MCF 10A (cell line): ENCODE measurements around the gene DNAJC10. TPM values are rescaled to one million over a fixed set of nuclear protein-coding genes. Genes with fewer than 3 reads are reported as not detected.

Source experiments
- BruUV-seq: library from RNA; stranded (reverse); fragments of 400-500 nt; replicated peaks from 2 replicates; lab custom pipeline; 2021; lab: Mats Ljungman, UMichigan
- CTCF ChIA-PET: fragments of 300-600 bp; sonication (Branson Sonifier 250); formaldehyde crosslinking; extraction: SDS; loops from one replicate; lab custom pipeline; 2021; ENCODE audit warnings: antibody characterized with exemption, inconsistent platforms; lab: Yijun Ruan, JAX
- POLR2A ChIA-PET: fragments of 300-600, 350-650 bp; sonication (Branson Sonifier 250); formaldehyde crosslinking; extraction: SDS; loops from one replicate; lab custom pipeline; 2020; ENCODE audit warnings: antibody characterized with exemption, inconsistent platforms; lab: Yijun Ruan, JAX
- DNase-seq: peaks from one replicate; pipeline ENCODE4 v3.0.0-alpha.2; 2018; ENCODE audit not compliant: unreplicated experiment
- H3K27ac Mint-ChIP-seq: one replicate; pipeline ENCODE4 v1.8.0; 2022; ENCODE audit warnings: mild to moderate bottlenecking, low read depth, mixed read lengths; ENCODE audit not compliant: unreplicated experiment
- H3K27me3 Mint-ChIP-seq: one replicate; pipeline ENCODE4 v1.8.0; 2022; ENCODE audit warnings: mixed read lengths; ENCODE audit not compliant: insufficient read depth, unreplicated experiment
- H3K36me3 Mint-ChIP-seq: one replicate; pipeline ENCODE4 v1.8.0; 2022; ENCODE audit warnings: mild to moderate bottlenecking, moderate library complexity, mixed read lengths; ENCODE audit not compliant: insufficient read depth, unreplicated experiment
- H3K4me1 Mint-ChIP-seq: one replicate; pipeline ENCODE4 v1.8.0; 2022; ENCODE audit warnings: mixed read lengths; ENCODE audit not compliant: insufficient read depth, unreplicated experiment
- H3K4me3 Mint-ChIP-seq: one replicate; pipeline ENCODE4 v1.8.0; 2022; ENCODE audit warnings: mild to moderate bottlenecking, moderate library complexity, mixed read lengths; ENCODE audit not compliant: unreplicated experiment
- H3K9me3 Mint-ChIP-seq: one replicate; pipeline ENCODE4 v1.8.0; 2022; ENCODE audit warnings: mixed read lengths; ENCODE audit not compliant: unreplicated experiment
- intact Hi-C: fragments of 100-400 bp; cut with micrococcal nuclease; formaldehyde crosslinking; loops from 2 replicates; pipeline ENCODE4 v1.14.1; 2022
- total RNA-seq: library from RNA; stranded (reverse); gene quantifications from 2 replicates; pipeline ENCODE4 v1.2.3, GENCODE V29; 2022
- TF ChIP-seq, protein P1 (sequence below): fragments of 200-600 bp; IDR thresholded peaks from one replicate; pipeline ENCODE4 v1.8.0; 2022; ENCODE audit warnings: antibody characterized with exemption, mild to moderate bottlenecking; ENCODE audit not compliant: unreplicated experiment

DNAJC10 gene
- total RNA-seq, 1 experiment from 2014 or later = 204 TPM

DNA sequence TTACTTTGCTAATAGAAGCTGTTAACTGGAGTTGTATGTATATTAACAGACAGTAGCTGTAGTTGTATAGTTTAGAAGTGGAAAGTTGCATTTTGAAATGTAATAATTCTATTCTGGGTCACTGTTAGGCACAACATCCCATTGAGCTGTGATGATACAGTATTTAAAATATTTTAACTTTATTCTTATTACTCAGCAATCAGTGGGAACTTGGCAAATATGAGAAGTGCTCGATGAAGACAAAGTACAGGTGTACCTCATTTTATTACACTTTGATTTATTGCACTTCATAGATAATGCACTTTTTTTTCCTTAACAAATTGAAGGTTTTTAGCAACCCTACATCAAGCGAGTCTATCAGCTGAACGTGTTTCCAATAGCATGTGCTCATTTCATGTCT, 8.6 kb downstream of the DNAJC10 start:
- CTCF ChIA-PET = no interaction called here
- intact Hi-C loops = no loop called here
- POLR2A ChIA-PET = no interaction called here
- Mint-ChIP-seq H3K9me3 (no peaks in the 10 kb centered on the region), H3K36me3 (peaks cover 59% of the 10 kb centered on the region), H3K27ac (no peak overlapping the region), H3K4me1 (peaks cover 5% of the 10 kb centered on the region), H3K27me3 (no peaks in the 10 kb centered on the region), H3K4me3 (no peak overlapping the region)
- BruUV-seq = no TSS peak
- DNase-seq = no peak
- TF ChIP-seq, protein P1, sequence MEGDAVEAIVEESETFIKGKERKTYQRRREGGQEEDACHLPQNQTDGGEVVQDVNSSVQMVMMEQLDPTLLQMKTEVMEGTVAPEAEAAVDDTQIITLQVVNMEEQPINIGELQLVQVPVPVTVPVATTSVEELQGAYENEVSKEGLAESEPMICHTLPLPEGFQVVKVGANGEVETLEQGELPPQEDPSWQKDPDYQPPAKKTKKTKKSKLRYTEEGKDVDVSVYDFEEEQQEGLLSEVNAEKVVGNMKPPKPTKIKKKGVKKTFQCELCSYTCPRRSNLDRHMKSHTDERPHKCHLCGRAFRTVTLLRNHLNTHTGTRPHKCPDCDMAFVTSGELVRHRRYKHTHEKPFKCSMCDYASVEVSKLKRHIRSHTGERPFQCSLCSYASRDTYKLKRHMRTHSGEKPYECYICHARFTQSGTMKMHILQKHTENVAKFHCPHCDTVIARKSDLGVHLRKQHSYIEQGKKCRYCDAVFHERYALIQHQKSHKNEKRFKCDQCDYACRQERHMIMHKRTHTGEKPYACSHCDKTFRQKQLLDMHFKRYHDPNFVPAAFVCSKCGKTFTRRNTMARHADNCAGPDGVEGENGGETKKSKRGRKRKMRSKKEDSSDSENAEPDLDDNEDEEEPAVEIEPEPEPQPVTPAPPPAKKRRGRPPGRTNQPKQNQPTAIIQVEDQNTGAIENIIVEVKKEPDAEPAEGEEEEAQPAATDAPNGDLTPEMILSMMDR = no peak

DNA sequence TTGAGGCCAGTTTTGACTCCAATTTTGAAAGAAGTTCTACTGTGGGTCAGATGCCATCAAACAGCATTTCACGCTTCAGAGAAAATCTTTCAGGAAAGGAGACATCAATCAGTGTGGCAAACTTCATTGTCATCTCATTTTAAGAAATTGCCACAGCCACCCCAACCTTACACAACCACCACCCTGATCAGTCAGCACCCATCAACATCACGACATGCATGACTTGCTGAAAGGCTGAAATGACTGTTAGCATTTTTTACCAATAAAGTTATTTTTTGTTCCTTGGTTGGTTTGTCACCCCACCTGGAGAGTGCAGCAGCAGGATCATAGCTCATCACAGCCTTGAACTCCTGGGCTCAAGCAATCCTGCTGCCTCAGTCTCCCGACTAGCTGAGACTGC, 10.4 kb downstream of the DNAJC10 start:
- Mint-ChIP-seq H3K9me3 (no peaks in the 10 kb centered on the region), H3K4me3 (no peak overlapping the region), H3K4me1 (no peaks in the 10 kb centered on the region), H3K36me3 (peaks cover 65% of the 10 kb centered on the region), H3K27ac (no peak overlapping the region), H3K27me3 (no peaks in the 10 kb centered on the region)
- TF ChIP-seq, protein P1 = no peak
- POLR2A ChIA-PET = interaction anchor here (1.7 kb wide), 1 partner anchor 10 kb away, joined by 5 read pairs; the partner anchor contains the start of gene DNAJC10
- no peak for DNase-seq
- intact Hi-C loops = no loop called here
- CTCF ChIA-PET = interaction anchor here (1.1 kb wide), 1 partner anchor 541 kb away, joined by 3 read pairs; no protein-coding TSS in a partner anchor
- no TSS peak for BruUV-seq

DNA sequence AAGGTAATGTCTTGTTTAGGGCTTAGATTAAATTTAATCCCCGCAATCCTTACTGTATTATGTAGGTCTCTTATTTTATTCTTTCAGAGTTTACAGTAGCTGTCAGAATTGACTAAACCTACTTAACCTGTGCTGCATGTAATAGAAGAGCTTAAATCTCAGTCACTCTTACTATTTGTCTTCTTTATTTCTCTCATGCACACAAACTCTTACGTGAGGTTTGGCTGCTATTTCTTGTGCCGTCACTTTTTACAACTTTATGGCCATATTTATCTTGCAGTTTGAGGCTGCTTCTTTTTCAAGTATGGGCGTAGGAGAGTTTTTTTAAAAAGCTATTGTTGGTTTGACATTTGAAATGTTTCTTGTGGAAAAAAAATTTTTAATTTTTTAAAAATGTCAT, 12.0 kb downstream of the DNAJC10 start:
- Mint-ChIP-seq H3K27me3 (no peaks in the 10 kb centered on the region), H3K4me1 (no peaks in the 10 kb centered on the region), H3K36me3 (peaks cover 55% of the 10 kb centered on the region), H3K9me3 (no peaks in the 10 kb centered on the region), H3K4me3 (no peak overlapping the region), H3K27ac (no peak overlapping the region)
- CTCF ChIA-PET = no interaction called here
- no peak for DNase-seq
- intact Hi-C loops = no loop called here
- TF ChIP-seq, protein P1 = no peak
- BruUV-seq = no TSS peak
- POLR2A ChIA-PET = interaction anchor here (0.8 kb wide), 1 partner anchor 11 kb away, joined by 6 read pairs; no protein-coding TSS in a partner anchor

DNA sequence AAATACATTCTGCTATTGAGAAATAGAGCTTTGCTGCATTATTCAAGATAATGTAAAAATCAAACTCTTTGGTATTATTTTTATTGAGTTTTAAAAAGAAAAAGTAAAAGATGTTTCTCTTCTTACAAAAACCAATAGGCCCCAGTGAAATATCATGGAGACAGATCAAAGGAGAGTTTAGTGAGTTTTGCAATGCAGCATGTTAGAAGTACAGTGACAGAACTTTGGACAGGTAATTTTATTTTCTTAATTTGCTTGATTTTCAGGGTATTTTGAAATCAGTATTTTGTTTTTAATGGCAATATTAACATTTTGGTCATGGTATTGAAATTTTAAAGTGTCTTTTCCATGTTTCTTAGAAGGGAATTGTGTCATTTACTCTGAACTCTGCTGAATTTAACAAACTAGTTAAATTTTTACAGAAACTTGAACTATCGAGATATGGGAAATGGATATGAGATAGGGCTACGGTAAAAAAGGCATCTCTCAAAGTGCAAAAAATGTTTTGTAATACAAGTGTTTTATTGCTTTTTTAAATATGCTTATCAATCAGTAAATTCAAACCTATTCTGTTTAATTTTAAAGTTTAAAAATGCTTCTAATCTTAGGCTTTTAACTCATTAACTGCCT, 13.8 kb downstream of the DNAJC10 start:
- H3K4me1 Mint-ChIP-seq = no peaks in the 10 kb centered on the region
- no peak overlapping the region for H3K4me3 Mint-ChIP-seq
- no peaks in the 10 kb centered on the region for H3K27me3 Mint-ChIP-seq
- POLR2A ChIA-PET = interaction anchor here (0.6 to 1.3 kb wide), 4 partner anchors 14 to 200 kb away, joined by 3 to 5 read pairs (median 4); partner anchors contain the start of gene DNAJC10
- peaks cover 56% of the 10 kb centered on the region for H3K36me3 Mint-ChIP-seq
- TF ChIP-seq, protein P1 = no peak
- no peak overlapping the region for H3K27ac Mint-ChIP-seq
- CTCF ChIA-PET = interaction anchor here (0.7 kb wide), 1 partner anchor 186 kb away, joined by 3 read pairs; no protein-coding TSS in a partner anchor
- BruUV-seq = no TSS peak
- intact Hi-C loops = no loop called here
- no peak for DNase-seq
- H3K9me3 Mint-ChIP-seq = no peaks in the 10 kb centered on the region
